Stimulated activated CD4-positive, alpha-beta T cell treated with anti-CD3 and anti-CD28 coated beads, Interleukin-12 subunit alpha, Interleukin-12 subunit beta, amount 100 ng/mL, for 4 hours (primary cell): ENCODE measurements around the gene ZFP36.
"Not testable (repeated sequence)": the region's sequence is repeated elsewhere in the genome, so short reads cannot be mapped to it uniquely, and the experiment has no call there.

Source experiments
- DNase-seq: peaks from one replicate; pipeline ENCODE4 v3.0.0-alpha.2; 2020

Gene ZFP36, protein sequence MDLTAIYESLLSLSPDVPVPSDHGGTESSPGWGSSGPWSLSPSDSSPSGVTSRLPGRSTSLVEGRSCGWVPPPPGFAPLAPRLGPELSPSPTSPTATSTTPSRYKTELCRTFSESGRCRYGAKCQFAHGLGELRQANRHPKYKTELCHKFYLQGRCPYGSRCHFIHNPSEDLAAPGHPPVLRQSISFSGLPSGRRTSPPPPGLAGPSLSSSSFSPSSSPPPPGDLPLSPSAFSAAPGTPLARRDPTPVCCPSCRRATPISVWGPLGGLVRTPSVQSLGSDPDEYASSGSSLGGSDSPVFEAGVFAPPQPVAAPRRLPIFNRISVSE

DNA sequence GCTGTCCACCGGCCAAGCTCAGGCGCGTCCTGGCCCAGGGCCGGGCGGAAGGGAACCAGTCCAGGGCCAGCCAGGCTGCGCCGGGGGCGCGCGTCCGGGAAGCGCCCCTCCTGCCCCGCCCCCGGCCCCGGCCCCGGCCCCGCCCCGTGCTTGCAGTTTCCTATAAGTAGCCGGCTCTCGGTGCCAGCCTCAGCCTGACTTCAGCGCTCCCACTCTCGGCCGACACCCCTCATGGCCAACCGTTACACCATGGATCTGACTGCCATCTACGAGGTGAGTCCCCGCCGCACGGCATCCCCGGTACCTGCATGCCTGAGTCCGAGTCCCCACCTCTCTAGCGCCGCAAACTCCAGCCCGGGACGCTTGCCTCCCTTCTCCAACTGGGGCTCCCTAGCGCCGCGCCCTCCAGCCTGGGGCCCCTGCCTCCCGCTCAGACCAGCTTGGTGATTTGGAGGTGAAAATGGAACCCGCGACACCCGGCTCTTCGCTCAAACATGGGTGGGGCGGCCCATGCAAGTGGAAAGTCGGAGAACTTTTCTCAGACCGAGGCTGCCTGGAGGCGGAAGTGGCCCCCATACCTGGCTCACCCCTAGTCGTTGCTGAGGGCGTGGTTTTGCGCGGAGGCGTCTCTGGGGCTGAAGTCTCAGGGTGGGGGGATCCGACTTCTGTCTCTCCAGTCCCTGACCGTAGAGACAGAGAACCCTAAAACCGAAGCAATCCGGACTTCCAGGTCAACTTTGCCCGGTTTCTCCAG is at the start of gene ZFP36:
Gene ZFP36, plus strand, starts transcription at position 192 of the 754 bp plus-strand sequence. Its CDS starts 58 bp downstream, at position 250.
- peak; percentile 87 for DNase-seq

DNA sequence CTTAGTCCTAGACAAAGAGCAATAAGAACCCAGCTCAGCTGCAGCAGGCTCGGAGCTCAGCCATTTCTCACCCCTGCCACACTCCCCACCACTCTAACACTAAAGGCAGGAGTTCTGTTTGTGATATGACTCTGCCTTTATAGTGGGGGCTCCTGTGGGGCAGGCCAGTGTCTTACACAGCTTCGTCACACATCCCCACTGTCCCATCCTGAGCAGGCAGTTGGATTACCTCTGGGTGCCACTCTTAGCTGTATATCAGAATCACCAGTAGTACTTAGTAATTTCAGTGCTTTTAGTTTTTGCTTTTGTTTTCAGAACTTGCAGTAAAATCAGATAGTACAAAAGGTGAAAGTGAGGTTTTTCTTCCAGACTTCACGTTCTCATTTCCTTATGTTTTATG is 47.6 kb upstream of the ZFP36 start:
- no peak for DNase-seq

DNA sequence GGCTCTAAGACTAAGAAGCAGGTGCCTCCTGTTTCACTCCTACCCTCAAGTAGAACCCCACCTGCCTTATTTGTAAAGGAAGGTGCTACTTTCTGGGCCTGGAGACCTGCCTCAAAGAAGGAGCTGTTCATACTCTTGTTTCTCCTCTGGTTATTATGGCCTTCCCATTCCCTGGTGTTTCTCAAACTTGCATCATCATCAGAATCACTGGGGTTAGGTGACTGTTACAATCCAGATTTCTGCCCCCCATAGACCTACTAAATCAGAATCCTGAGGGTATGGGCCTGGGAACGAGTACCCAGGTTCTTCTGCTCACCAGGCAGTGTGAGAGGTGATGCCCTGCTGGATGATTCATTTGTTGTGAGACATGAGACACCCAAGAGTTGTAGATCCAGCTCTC is 46.0 kb upstream of the ZFP36 start:
- no peak for DNase-seq

DNA sequence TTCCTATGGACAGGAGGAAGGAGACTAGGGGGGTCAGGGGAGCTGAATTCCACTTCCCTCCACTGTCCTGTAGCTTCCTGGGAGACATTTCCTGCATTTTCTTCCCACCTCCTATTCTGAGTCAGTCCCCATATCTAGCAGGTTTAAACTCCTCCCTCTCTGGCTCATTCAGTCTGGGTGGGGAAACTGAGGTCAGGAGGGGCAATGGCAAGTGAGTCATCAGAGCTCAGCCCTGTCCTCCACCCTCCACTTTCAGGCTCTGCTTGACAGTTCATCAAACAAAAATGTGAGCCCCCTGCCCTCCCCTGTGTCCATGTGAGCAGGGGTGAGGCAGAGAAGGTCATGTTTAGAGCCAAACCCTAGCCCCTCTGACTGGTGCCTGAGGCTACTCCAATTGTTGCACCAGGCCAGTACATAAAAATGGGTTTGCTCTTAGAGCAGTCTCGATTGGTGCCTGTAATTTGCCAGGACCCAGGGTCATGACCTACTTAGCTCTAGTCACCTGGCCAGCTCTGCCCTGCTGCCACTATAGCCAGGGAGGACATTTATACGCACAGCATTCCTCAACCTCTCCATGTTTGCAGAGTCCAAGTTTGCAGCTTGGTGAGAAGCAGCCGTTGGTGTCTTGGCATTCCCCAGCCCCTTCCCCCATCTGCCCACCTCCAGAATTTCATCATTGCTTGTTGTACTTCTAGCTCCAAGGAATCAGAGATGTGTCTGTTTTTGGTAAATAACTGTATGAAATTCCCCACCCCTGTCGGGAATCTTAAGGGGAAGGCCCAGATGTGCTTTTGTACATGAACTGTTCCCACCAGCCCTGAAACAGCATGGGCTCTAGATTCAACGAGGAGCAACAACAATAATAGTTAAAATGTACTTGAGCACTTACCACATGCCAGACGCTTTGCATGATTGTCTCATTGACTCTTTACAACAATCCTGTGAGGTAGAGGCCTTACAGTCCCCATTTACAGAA is 43.7 kb upstream of the ZFP36 start:
- no peak for DNase-seq

DNA sequence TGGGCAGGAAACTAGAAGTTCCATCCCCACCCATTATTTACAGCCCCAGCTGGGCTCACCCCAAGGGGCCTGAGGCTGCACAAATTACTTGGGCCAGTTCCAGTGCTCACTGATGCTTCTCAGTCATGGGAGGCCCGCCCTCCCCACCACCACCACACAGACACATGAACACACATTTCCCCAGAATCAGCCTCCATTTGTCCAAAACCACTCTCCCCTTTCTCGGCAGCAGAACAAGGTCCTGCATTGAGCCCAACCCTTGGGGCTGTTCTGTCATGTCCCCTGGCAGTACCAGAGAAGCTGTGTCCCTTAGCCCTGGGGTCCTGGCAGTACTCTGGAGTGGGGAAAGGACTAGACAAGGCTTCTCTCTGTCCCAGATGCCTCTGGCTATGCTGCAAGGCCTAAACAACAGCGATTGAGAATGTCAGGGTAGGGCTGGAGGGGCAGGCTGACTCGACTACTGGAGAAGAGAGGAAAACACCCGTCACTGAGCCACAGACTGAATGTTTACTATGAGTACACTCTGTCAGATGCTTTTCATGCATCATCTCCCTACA is 42.7 kb upstream of the ZFP36 start:
- DNase-seq, result no peak

DNA sequence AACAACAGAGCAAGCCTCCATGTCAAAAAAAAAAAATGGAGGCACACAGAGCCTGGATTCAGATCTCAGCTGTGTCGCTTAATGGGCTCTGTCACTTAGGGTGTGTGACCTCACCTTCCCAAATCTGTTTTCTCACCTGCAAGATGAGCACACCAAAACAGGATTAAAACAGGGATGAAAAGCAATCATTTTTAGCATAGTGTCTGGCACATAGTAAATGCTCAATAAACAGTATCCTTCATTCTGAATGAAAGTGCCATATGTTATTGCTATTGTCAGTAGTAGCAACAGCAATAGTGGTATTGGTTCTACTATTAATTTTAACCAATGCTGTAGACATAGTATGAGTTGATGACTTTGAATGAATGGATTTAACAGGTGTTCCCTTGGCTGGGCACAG is 41.1 kb upstream of the ZFP36 start:
- no peak for DNase-seq

DNA sequence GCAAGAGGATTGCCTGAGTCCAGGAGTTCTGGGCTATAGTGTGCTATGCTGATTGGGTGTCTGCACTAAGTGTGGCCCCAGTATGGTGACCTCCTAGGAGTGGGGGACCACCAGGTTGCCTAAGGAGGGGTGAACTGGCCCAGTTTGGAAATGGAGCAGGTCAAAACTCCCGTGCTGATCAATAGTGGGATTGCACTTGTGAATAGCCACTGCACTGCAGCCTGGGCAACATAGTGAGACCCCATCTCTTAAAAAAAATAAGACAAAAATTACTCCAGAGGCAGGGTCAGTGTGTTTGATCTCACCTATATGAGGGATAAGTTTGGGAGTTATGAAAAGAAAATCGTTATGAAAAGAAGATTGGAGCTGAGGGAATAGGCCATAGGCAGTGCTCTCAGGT is 37.4 kb upstream of the ZFP36 start:
- DNase-seq, result no peak

DNA sequence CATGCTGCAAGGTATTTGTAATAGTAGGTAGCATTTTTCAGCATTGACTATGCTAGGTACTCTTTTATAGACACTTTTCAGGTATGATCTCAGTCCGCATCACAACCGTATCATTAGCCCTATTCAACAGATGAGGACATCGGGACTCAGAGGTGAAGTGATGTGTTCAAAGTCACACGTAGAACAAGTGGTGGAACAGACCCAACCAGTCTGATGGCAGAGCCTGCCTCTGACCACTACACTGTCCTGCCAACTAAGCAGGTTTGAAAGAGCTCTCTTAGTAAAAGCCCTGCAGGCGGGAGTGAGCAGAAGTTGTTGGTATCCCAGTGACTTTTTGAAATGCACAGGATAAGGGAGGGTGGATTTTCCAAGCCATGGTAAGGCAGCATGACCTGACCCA is 35.9 kb upstream of the ZFP36 start:
- DNase-seq, result no peak

DNA sequence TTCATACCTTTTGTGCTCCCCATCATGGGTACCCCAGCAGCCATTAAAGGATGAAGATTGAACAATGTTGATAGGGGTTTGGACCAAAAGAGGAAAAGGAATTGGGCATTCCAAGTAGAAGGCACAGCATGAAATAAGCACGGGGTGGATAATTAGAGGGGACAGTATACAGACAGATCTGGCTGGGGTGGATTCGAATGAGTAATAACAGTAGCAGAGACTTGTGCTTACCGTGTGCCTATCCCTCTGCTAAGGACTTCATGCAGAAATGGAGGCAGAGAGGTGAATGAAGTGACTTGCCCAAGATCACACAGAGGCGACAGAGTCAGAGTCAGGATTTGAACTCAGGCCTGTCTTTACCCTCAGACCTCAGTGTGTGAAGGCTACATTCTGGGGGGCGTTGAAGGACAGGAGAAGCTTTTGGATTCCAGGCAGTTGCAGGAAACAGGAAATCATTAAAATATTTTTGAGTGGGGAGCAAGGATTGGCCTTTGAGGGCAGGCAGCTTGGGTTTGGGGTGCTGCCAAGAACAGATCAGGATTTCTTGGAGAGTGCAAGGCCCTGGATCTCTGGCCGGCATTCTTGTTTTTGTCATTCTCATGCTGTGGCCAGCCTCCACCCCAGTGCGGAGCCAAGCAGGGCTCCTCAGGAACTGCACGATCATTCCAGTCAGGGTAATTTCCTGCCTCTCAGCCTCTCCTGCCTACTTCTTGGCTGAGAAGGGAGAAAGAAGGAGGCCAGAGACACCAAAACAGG is 34.4 kb upstream of the ZFP36 start:
- no peak for DNase-seq

DNA sequence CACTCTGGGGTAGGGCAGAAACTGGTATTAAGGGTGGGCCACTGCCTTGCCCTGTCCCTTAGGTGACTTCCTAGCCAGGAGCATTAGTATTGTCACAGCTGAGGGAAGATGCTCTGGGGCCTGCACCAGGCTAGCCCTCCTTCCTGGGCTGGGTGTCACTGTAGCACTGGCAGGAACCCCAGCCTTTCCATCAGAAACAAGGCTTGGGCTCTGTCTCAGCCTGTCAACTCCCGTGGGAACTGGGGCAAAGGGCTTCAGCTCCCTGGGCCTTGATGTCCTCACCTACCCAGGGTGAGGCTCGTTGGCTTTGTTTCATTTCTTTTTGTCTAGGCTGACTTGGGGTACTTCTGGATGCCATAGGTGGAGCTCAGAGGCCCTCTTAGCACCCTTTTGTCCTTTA is 33.7 kb upstream of the ZFP36 start:
- DNase-seq, result no peak

DNA sequence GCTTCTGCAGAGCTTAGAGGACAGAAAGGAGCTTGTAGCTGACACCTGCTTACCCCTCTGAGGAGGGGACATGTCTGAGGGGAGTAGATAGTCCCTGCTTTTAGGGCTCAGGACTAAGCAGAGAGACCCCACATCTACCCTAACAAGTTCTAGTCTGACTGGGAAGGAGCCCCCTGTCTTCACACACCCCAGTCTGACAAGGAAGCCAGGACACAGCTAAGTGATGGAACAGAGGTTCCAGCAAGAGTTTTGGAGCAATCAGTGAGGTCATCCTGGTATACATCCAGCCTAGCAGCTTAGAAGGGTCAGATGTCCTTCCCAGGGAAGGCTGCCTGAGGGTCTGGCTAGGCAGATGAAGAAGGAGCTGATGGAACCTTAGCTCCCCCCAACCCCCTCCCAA is 30.7 kb upstream of the ZFP36 start:
- no peak for DNase-seq

DNA sequence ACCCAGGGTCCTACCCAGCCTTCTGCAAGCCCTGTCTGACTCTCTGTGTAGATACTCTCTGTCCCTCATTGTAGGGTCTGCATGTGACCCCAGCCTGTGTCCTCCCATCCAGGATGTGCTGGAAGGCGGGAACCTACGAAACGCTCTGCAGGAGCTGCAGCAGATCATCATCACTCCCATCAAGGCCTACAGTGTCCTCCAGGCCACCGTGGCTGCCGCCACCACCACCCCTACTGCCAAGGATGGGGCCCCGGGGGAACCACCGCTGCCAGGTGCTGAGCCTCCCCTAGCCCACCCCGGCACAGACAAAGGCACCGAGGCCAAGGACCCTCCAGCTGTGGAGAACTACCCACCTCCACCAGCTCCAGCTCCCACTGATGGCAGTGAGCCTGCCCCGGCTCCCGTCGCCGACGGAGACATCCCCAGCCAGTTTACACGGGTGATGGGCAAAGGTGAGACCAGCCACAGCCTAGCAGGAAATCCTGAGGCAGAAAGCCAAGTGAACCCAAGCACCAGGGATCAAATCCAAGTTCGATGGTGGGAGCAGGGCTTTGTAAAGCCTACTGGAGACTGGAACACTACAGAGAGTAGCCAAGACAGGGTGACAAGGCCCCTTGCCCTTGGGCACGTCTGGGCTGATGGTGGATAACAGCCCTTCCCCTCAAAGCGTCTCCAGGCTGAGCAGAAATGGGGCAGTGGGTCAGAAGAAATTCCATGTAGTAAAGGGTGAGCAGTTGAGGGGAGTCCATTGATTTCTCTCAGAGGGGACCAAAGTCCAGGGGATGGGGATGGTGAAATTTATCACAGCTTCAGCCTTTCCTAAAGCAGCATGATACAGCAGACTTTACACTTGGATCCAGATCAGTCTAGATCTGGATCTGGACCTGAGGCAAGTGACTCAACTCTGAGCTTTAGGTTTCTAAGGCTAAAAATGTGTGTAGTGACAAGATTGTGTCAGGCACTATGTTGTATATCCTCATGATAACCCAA is 29.0 kb upstream of the ZFP36 start:
- no peak for DNase-seq

DNA sequence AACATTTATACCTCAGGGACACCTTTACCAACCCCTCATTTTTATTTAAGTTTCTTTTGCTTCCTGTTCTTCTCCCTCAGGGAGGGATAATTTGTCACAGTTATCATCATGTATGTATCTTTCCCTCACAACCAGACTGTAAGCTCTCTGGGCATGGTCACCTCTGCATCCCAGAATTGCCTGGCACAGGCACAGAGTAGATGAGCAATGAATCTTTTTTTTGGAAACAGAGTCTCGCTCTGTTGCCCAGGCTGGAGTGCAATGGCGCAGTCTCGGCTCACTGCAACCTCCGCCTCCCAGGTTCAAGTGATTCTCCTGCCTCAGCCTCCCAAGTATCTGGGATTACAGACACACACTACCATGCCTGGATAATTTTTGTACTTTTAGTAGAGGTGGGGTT is 27.3 kb upstream of the ZFP36 start:
- not testable (repeated sequence) for DNase-seq

DNA sequence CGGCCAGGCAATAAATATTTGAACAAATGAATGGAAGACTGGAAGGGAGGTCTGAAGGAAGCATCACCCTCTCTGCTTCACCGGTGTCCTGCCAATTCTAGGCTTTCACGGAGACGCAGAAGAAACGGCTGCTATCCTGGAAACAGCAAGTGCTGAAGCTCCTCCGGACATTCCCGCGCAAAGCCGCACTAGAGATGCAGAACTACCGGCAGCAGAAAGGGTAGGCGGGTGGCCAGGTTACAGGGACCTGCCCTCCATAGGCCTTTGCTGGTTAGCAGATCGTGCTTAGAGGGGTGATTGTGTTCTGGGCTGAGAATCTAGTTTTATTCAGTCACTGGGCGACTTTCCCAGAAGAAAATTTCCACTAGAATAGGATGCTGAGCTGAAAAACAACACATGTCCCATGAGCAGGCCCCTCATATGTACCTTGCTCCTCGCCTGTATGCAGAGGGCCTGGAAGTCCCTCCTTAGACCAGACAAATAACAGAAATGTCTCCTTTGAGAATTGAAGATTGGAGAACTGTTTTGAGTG is 26.7 kb upstream of the ZFP36 start:
- no peak for DNase-seq

DNA sequence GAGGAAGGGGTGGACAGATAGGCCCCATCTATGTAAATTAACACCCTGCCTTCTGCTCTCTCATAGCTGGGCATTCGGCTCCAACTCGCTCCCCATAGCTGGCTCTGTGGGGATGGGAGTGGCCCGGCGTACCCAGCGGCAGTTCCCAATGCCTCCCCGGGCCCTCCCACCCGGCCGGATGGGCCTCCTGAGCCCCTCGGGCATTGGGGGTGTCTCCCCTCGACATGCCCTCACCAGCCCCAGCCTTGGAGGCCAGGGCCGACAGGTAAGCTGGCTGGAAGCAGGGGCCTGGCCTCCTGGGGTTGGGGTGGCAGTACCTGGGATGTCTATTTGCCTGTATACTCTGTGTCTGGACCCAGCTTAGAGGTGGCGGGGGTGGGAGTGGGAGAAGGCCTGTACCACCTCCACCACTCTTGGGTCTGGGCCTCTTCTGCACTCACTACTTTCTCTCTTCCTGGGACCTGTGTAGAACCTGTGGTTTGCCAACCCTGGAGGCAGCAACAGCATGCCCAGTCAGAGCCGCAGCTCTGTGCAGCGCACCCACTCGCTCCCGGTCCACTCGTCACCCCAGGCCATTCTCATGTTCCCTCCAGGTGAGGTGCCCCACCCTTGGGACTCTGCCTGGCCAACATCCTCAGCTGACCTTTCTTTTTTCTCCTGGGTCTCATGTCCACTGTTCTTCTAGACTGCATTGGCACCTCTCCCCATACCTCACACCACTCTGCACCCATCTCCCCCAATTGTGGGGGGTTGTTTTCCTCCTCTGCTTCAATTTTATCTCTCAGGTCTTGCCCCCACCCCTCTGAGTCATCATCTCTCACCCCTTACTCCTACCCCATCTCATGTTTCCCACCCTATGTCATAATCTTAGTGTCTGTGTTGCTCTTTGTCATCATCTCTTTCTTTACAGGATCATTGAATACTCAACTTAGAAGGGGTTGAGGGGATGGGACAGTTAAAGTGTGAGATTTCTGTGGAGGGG is 25.8 kb upstream of the ZFP36 start:
- no peak for DNase-seq

DNA sequence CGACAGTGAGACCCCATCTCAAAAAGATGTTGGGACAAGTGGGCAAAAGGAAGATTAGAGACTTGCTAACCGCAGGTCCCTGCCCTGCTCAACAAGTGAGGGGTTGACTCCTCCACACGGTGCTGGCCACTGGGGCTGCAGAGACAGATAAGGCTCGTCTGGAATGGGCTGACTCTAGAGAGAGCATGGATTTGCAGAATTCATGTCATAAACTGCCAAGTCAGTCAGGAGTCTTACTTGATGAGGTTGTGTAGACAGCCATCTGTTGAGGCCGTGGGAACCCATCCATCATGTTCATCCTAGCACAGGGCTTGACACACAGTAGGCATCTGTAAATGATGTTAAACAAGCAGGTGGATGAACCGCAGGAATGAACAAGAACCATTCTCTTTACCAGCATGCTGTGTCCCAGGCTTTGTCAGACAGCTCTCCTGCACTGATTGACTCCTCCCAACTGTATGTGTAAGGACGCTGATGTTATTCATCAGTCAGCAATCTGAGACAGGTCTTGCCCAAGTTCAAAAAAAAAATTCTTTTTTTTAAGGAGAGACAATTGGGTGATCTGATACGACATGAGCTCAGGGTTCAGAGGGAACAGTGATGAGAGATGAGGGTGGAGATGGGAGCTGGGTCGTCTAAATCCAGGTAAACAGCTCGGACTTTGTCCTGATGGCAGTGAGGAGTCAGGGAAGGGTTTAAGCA is 24.6 kb upstream of the ZFP36 start:
- DNase-seq, result no peak

DNA sequence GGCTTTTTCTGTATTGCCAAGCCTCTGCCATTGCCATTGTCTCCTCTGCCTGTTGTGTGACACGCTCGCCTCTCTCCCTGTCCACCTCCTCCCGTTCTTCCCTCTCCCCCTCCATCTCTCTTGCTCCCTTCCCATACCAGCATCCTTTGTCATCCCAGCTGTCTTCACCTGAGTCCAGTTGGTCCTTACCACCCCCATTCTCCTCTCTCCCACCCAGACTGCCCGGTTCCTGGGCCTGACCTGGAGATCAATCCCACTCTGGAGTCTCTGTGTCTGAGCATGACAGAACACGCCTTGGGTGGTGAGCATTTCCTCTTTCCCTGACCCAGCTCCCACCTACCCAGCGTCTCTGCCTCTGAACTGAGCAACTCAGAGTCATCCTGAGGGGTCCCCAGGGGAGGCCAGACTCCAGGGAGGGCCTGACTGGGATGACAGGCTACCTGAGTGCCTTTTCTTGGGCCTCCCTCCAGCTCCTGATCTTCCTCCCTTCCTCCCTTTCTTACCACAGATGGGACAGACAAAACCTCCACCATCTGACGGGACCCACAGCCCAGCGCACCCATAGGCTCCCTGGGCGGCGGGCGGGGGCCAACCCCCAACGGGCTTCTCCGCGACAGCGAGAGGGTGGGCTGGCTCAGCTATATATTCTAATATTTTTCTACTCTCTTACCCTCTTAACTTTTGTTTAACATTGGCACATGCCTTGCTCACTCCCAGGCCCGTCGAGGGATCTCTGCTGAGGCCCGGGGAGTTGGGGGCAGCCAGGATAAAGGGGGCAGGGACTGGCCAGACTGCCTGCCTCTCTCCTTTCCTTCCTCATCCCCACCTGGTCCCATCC is 23.4 kb upstream of the ZFP36 start:
- no peak for DNase-seq
